Lower lobe of right lung (tissue), 2 donors: ENCODE measurements around the gene TECR. TPM values are rescaled to one million over a fixed set of nuclear protein-coding genes. Genes with fewer than 3 reads are reported as not detected.
"Not testable (repeated sequence)": the region's sequence is repeated elsewhere in the genome, so short reads cannot be mapped to it uniquely, and the experiment has no call there.

Source experiments
- ATAC-seq, 2 donors: fragments of 200-7000 bp; cut with Tn5 transposase; one replicate each; pipeline ENCODE4 v1.9.1; 2020 to 2022; ENCODE audit warnings: mild to moderate bottlenecking in 2 of 2, moderate library complexity in 2 of 2
- DNase-seq: peaks from one replicate; pipeline ENCODE4 v3.0.0-alpha.2; 2020
- H3K27ac ChIP-seq: fragments of 200-600 bp; one replicate; pipeline ENCODE4 v1.8.0; 2022
- H3K27me3 ChIP-seq: fragments of 200-600 bp; one replicate; pipeline ENCODE4 v1.8.0; 2022; ENCODE audit warnings: low read depth
- H3K36me3 ChIP-seq: fragments of 200-600 bp; one replicate; pipeline ENCODE4 v1.8.0; 2022; ENCODE audit warnings: mild to moderate bottlenecking
- H3K4me1 ChIP-seq: fragments of 200-600 bp; one replicate; pipeline ENCODE4 v1.8.0; 2022
- H3K4me3 ChIP-seq: fragments of 200-600 bp; one replicate; pipeline ENCODE4 v1.8.0; 2022; ENCODE audit warnings: mild to moderate bottlenecking
- H3K9me3 ChIP-seq: fragments of 200-600 bp; one replicate; pipeline ENCODE4 v1.8.0; 2022
- CTCF ChIP-seq: fragments of 200-600 bp; IDR thresholded peaks from one replicate; pipeline ENCODE4 v1.8.0; 2022; ENCODE audit warnings: antibody characterized with exemption, mild to moderate bottlenecking
- intact Hi-C: fragments of 100-400 bp; cut with DNase I; formaldehyde crosslinking; loops from one replicate; pipeline ENCODE4 v1.11.0; 2022
- total RNA-seq: library from RNA; stranded (reverse); fragmentation: NEBNext Ultra II Directional; extraction: Animal tissue kit (Norgen Biotek cat#: 25700); gene quantifications from one replicate; pipeline ENCODE4 v1.2.1, GENCODE V29; 2021
- donor health status: DM: no; HTN: yes; CAD: no; lungs with severe emphysema.

Gene TECR
- total RNA-seq, 1 donor from 2014 or later, result 127 TPM

GRCh38 chr19:14496834-14497227, 32.6 kb upstream of the TECR start:
- Histone ChIP-seq H3K4me3 (peak overlapping the region; percentile 85), H3K27ac (peak overlapping the region; percentile 83), H3K9me3 (no peaks in the 10 kb centered on the region), H3K4me1 (peaks cover 35% of the 10 kb centered on the region), H3K36me3 (peaks cover 4% of the 10 kb centered on the region), H3K27me3 (no peaks in the 10 kb centered on the region)
- no peak for TF ChIP-seq CTCF
- no peak for ATAC-seq
- no peak for DNase-seq
- intact Hi-C loops, result no loop called here

GRCh38 chr19:14497228-14497921, 32.0 kb upstream of the TECR start:
- intact Hi-C loops, result no loop called here
- H3K27me3 ChIP-seq, result no peaks in the 10 kb centered on the region
- ATAC-seq, result peak; percentile 6 to 38
- peaks cover 3% of the 10 kb centered on the region for H3K36me3 ChIP-seq
- no peak for TF ChIP-seq CTCF
- no peak for DNase-seq
- no peak overlapping the region for H3K4me3 ChIP-seq
- H3K4me1 ChIP-seq, result peaks cover 38% of the 10 kb centered on the region
- H3K9me3 ChIP-seq, result no peaks in the 10 kb centered on the region
- H3K27ac ChIP-seq, result peak overlapping the region; percentile 83

- Histone ChIP-seq H3K4me3 (no peak overlapping the region), H3K27me3 (no peaks in the 10 kb centered on the region), H3K4me1 (peaks cover 37% of the 10 kb centered on the region), H3K9me3 (no peaks in the 10 kb centered on the region), H3K27ac (no peak overlapping the region), H3K36me3 (no peaks in the 10 kb centered on the region)
- DNase-seq (no peak), ATAC-seq (peak; percentile 1 to 4)
- TF ChIP-seq CTCF, result no peak
- intact Hi-C loops, result no loop called here
These were observed 26.9 kb upstream of the TECR start for GRCh38 chr19:14502334-14503092.

- no peak overlapping the region for H3K27ac ChIP-seq
- H3K4me1 ChIP-seq, result peaks cover 37% of the 10 kb centered on the region
- TF ChIP-seq CTCF, result no peak
- ATAC-seq (no peak), DNase-seq (no peak)
- no peak overlapping the region for H3K4me3 ChIP-seq
- no peaks in the 10 kb centered on the region for H3K27me3 ChIP-seq
- H3K36me3 ChIP-seq, result no peaks in the 10 kb centered on the region
- no peaks in the 10 kb centered on the region for H3K9me3 ChIP-seq
- intact Hi-C loops, result no loop called here
These were observed 26.1 kb upstream of the TECR start for GRCh38 chr19:14503285-14503684.

GRCh38 chr19:14504575-14504974, 24.8 kb upstream of the TECR start:
- intact Hi-C loops, H3K4me3 ChIP-seq, H3K9me3 ChIP-seq, H3K27me3 ChIP-seq, DNase-seq, H3K36me3 ChIP-seq, ATAC-seq: not testable (repeated sequence)
- Histone ChIP-seq H3K27ac (peak overlapping the region; percentile 86), H3K4me1 (peaks cover 45% of the 10 kb centered on the region)
